ENCODE results near the gene KCTD17. TPM values are rescaled to one million over a fixed set of nuclear protein-coding genes. Genes with fewer than 3 reads are reported as not detected.

The KCTD17 gene
- total RNA-seq, 1 donor from 2014 or later, result 34.9 TPM

DNA sequence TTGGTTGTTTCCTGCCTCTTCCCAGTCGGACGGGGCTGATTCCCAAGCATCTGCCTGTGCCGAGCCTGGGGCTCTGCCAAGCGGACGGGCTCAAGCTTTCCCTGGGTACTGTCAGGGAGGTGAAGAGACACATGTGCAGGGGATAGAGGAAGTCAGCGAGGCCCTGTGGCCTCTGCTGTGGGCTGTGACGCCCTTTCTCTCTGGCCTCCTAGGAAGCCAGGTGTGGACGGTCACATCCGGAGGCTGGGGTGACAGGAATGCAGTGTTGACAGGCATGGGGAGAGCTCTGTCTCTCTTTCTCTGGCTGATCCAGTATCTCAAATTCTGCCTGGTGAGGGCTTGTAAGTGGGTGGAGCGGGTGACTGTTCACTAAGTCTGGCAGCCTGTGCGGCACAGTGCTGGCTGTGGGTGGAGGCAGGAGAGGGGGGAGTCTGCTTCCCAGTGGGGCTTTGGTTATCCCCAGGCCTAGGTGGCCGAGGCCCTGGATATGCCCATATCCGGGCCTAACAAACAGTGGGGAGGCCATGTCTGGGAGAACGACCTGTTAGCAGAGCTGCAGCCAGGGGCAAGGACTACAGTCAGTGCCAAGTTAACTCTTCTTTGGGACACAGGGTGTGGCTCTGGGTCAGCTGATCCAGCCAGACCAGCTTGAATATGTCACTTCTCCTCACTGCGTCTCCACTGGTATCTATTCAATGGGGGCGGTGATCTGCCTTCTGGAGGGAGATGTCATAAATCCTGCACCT lies 1.9 kb downstream of the KCTD17 start:
- peaks cover 13 to 33% of the 10 kb centered on the region in 2 donors for H3K36me3 ChIP-seq

DNA sequence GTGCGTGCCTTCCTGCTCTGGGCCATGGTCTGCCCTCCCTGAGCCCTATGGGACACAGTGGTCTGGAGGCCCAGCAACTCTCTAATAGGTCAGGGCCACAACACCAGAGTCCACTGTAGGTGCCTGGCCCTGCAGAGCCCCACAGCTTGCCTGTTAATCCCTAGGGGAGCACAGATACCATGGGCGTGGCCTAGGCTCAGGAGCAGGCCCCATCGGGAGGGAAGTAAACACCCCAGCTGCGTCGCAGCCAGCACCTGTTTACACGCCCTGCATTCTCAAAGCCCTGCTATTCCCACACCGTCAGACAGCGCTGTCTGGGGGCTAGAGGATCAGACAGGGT lies 2.5 kb downstream of the KCTD17 start:
- intact Hi-C loops (cut with DNase I), result loop anchor here (5.0 kb wide), 1 partner anchor 277 kb away; the partner anchor contains the start of gene IFT27
- Histone ChIP-seq H3K9me3 (no peaks in the 10 kb centered on the region), H3K4me3 (no peak overlapping the region), H3K27ac (no peak overlapping the region), H3K27me3 (no peaks in the 10 kb centered on the region), H3K36me3 (peaks cover 17 to 38% of the 10 kb centered on the region in 2 donors), H3K4me1 (peaks cover 6 to 8% of the 10 kb centered on the region in 2 donors)
- no peak for DNase-seq (ENCODE audit: low spot score in 2 of 2)
- TF ChIP-seq CTCF (IDR thresholded peaks at IDR 0.05), result no peak

More for the DNA sequence above, 1.9 kb downstream of the KCTD17 start:
- Histone ChIP-seq H3K4me1 (peaks cover 6 to 8% of the 10 kb centered on the region in 2 donors), H3K27me3 (no peaks in the 10 kb centered on the region), H3K9me3 (no peaks in the 10 kb centered on the region), H3K27ac (no peak overlapping the region), H3K4me3 (no peak overlapping the region)
- no peak for DNase-seq (ENCODE audit: low spot score in 2 of 2)
- intact Hi-C loops (cut with DNase I), result loop anchor here (5.0 kb wide), 1 partner anchor 276 kb away; the partner anchor contains the start of gene IFT27
- no peak for TF ChIP-seq CTCF (IDR thresholded peaks at IDR 0.05)

GRCh38 chr22:37054600-37055365 lies 3.2 kb downstream of the KCTD17 start:
- no peak for DNase-seq (ENCODE audit: low spot score in 2 of 2)
- no peaks in the 10 kb centered on the region for H3K9me3 ChIP-seq
- H3K4me1 ChIP-seq, result peaks cover 6 to 8% of the 10 kb centered on the region in 2 donors
- peaks cover 22 to 46% of the 10 kb centered on the region in 2 donors for H3K36me3 ChIP-seq
- no peak for TF ChIP-seq CTCF (IDR thresholded peaks at IDR 0.05)
- intact Hi-C loops (cut with DNase I), result loop anchor here (5.0 kb wide), 1 partner anchor 277 kb away; the partner anchor contains the start of gene IFT27
- no peak overlapping the region for H3K4me3 ChIP-seq
- H3K27me3 ChIP-seq, result no peaks in the 10 kb centered on the region
- no peak overlapping the region for H3K27ac ChIP-seq

DNA sequence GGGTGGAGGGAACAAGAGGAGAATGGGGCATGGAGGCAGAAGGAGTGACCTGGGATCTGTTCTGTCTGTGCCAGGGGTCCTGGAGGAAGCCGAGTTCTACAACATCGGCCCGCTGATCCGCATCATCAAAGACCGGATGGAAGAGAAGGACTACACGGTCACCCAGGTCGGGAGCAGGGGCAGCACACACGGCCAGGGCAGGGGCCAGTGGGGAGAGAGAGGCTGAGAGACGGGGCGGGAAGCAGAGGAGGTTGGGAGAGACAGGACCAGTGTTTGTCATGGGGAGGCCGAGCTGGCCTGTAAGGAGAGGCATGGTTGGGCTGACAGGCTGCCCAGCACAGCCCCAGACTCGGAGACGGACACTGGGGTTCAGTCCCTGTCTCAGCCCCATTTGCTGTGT lies 4.7 kb downstream of the KCTD17 start:
- peaks cover 6 to 8% of the 10 kb centered on the region in 2 donors for H3K4me1 ChIP-seq
- no peak for DNase-seq (ENCODE audit: low spot score in 2 of 2)
- H3K9me3 ChIP-seq, result no peaks in the 10 kb centered on the region
- H3K36me3 ChIP-seq, result peaks cover 29 to 60% of the 10 kb centered on the region in 2 donors
- no peak overlapping the region for H3K4me3 ChIP-seq
- no peak for TF ChIP-seq CTCF (IDR thresholded peaks at IDR 0.05)
- no peak overlapping the region for H3K27ac ChIP-seq
- intact Hi-C loops (cut with DNase I), result no loop called here
- no peaks in the 10 kb centered on the region for H3K27me3 ChIP-seq

- Histone ChIP-seq H3K27ac (no peak overlapping the region), H3K9me3 (no peaks in the 10 kb centered on the region), H3K4me1 (peaks cover 4 to 5% of the 10 kb centered on the region in 2 donors), H3K4me3 (no peak overlapping the region), H3K36me3 (peaks cover 29 to 60% of the 10 kb centered on the region in 2 donors), H3K27me3 (no peaks in the 10 kb centered on the region)
- no peak for TF ChIP-seq CTCF (IDR thresholded peaks at IDR 0.05)
- intact Hi-C loops (cut with DNase I), result no loop called here
- no peak for DNase-seq (ENCODE audit: low spot score in 2 of 2)
Measured at GRCh38 chr22:37057226-37057625, 5.7 kb downstream of the KCTD17 start.
